Measurements from ENCODE around the gene RIMBP2.

GRCh38 chr12:130508847-130509246, 207.3 kb downstream of the RIMBP2 start:
- no peak for TF ChIP-seq EZH2 (IDR thresholded peaks at IDR 0.05; ENCODE audit: low read depth, unreplicated experiment)
- TF ChIP-seq CTCF (conservative IDR thresholded peaks at IDR 0.05; ENCODE audit: low read depth in 2 of 2) = no peak
- no peak for TF ChIP-seq POLR2AphosphoS5 (IDR thresholded peaks at IDR 0.05; ENCODE audit: low read depth)
- no peak for TF ChIP-seq STAT1 (IDR thresholded peaks at IDR 0.05; ENCODE audit: unreplicated experiment)
- no peak for TF ChIP-seq EZH2phosphoT487 (IDR thresholded peaks at IDR 0.05; ENCODE audit: unreplicated experiment)
- no peak for TF ChIP-seq ZNF331 (CRISPR knock-in tag; IDR thresholded peaks at IDR 0.05; ENCODE audit: low read depth)
- no peak for TF ChIP-seq ZNF462 (CRISPR knock-in tag; IDR thresholded peaks at IDR 0.05)
- no peak for TF ChIP-seq CREB1 (CRISPR knock-in tag; IDR thresholded peaks at IDR 0.05; ENCODE audit: low read depth)
- no peak for TF ChIP-seq JUNB (IDR thresholded peaks at IDR 0.05; ENCODE audit: unreplicated experiment)
